CD14-positive monocyte (primary cell): ENCODE data around the gene TMEM232. TPM values are rescaled to one million over a fixed set of nuclear protein-coding genes. Genes with fewer than 3 reads are reported as not detected.

Experiments used
- DNase-seq, 3 donors: peaks; one replicate each; pipeline ENCODE4 v3.0.0-alpha.2; 2011 to 2022
- H2AFZ ChIP-seq: 2 replicates; pipeline ENCODE4 v1.6.0; 2012; ENCODE audit warnings: mild to moderate bottlenecking, low read depth, low read length, inconsistent platforms; ENCODE audit not compliant: insufficient read depth, poor library complexity, severe bottlenecking
- H3K27ac ChIP-seq, 2 donors: 1 replicate in 1 of 2; 2 replicates in 1 of 2; pipeline ENCODE4 v1.5.1; 2012 to 2013; ENCODE audit warnings: low read length in 2 of 2, control low read depth in 1 of 2, inconsistent platforms in 1 of 2, low read depth in 1 of 2, mild to moderate bottlenecking in 1 of 2
- H3K27me3 ChIP-seq, 2 donors: one replicate each; pipeline versions ENCODE4 v1.6.0 to v1.6.1; 2011 to 2013; ENCODE audit warnings: low read length in 2 of 2; ENCODE audit not compliant: control insufficient read depth in 2 of 2, insufficient read depth in 2 of 2
- H3K36me3 ChIP-seq, 2 donors: replicated peaks in 1 of 2; 1 replicate in 1 of 2; 2 replicates in 1 of 2; pipeline versions ENCODE4 v1.5.1 to v1.6.1; 2012 to 2013; ENCODE audit warnings: low read length in 2 of 2, control low read depth in 1 of 2, inconsistent platforms in 1 of 2, mild to moderate bottlenecking in 1 of 2; ENCODE audit not compliant: insufficient read depth in 2 of 2, control insufficient read depth in 1 of 2
- H3K4me1 ChIP-seq, 2 donors: 1 replicate in 1 of 2; 2 replicates in 1 of 2; pipeline versions ENCODE4 v1.5.1 to v1.6.1; 2012 to 2013; ENCODE audit warnings: low read length in 2 of 2, control low read depth in 1 of 2, inconsistent platforms in 1 of 2, mild to moderate bottlenecking in 1 of 2, moderate library complexity in 1 of 2; ENCODE audit not compliant: insufficient read depth in 2 of 2, control insufficient read depth in 1 of 2
- H3K4me2 ChIP-seq: replicated peaks from 2 replicates; pipeline ENCODE3; 2012; ENCODE audit warnings: low read length, moderate library complexity, mild to moderate bottlenecking; ENCODE audit not compliant: poor library complexity, severe bottlenecking; ENCODE audit errors: extremely low read depth
- H3K4me3 ChIP-seq, 3 experiments: fragments of 200-600 bp in 1 of 3; sonication (generic) in 1 of 3; replicated peaks in 1 of 3; 1 replicate in 2 of 3; 2 replicates in 1 of 3; pipeline ENCODE4 v1.5.1; 2011 to 2013; ENCODE audit warnings: low read length in 3 of 3, mild to moderate bottlenecking in 3 of 3, control low read depth in 2 of 3, low read depth in 2 of 3, inconsistent platforms in 1 of 3, moderate library complexity in 1 of 3
- H3K79me2 ChIP-seq: 2 replicates; pipeline ENCODE4 v1.6.0; 2012; ENCODE audit warnings: mild to moderate bottlenecking, control low read depth, inconsistent platforms, low read length, moderate library complexity; ENCODE audit not compliant: insufficient read depth
- H3K9ac ChIP-seq: 2 replicates; pipeline ENCODE4 v1.6.0; 2017; ENCODE audit warnings: low read length, mild to moderate bottlenecking; ENCODE audit not compliant: insufficient read depth, poor library complexity, severe bottlenecking
- H3K9me3 ChIP-seq, 2 donors: replicated peaks in 1 of 2; 1 replicate in 1 of 2; 2 replicates in 1 of 2; pipeline versions ENCODE4 v1.5.1 to v1.6.1; 2012 to 2013; ENCODE audit warnings: low read length in 2 of 2, control low read depth in 1 of 2; ENCODE audit not compliant: control insufficient read depth in 1 of 2, insufficient read depth in 1 of 2
- H4K20me1 ChIP-seq: 2 replicates; pipeline ENCODE4 v1.6.0; 2012; ENCODE audit warnings: mild to moderate bottlenecking, low read length, control low read depth, moderate library complexity; ENCODE audit not compliant: insufficient read depth
- H3K27ac Mint-ChIP-seq, 7 donors: one replicate each; pipeline ENCODE4 v1.8.0; 2020; ENCODE audit warnings: mild to moderate bottlenecking in 7 of 7, mixed read lengths in 7 of 7, moderate library complexity in 6 of 7, inconsistent platforms in 2 of 7
- H3K27me3 Mint-ChIP-seq, 3 donors: one replicate each; pipeline ENCODE4 v1.8.0; 2021 to 2022; ENCODE audit warnings: low read depth in 3 of 3, mild to moderate bottlenecking in 3 of 3, mixed read lengths in 3 of 3, moderate library complexity in 3 of 3, inconsistent platforms in 1 of 3
- H3K36me3 Mint-ChIP-seq, 2 donors: one replicate each; pipeline ENCODE4 v1.8.0; 2020; ENCODE audit warnings: mixed read lengths in 2 of 2, inconsistent platforms in 1 of 2, mild to moderate bottlenecking in 1 of 2
- H3K4me1 Mint-ChIP-seq: one replicate; pipeline ENCODE4 v1.8.0; 2020; ENCODE audit warnings: mild to moderate bottlenecking, mixed read lengths
- H3K4me3 Mint-ChIP-seq, 2 donors: one replicate each; pipeline ENCODE4 v1.8.0; 2020; ENCODE audit warnings: mild to moderate bottlenecking in 2 of 2, mixed read lengths in 2 of 2, moderate library complexity in 1 of 2
- H3K9me3 Mint-ChIP-seq, 7 donors: one replicate each; pipeline ENCODE4 v1.8.0; 2020 to 2022; ENCODE audit warnings: mixed read lengths in 7 of 7, mild to moderate bottlenecking in 6 of 7, moderate library complexity in 6 of 7, inconsistent platforms in 2 of 7
- CTCF ChIP-seq: fragments of 200-600 bp; IDR thresholded peaks from one replicate; pipeline ENCODE4 v1.8.0; 2022; ENCODE audit warnings: antibody characterized with exemption, mild to moderate bottlenecking
- WGBS: methylation state at CpG from one replicate; pipeline ENCODE4 v1.1.5; 2013; ENCODE audit warnings: missing lambda C conversion rate; ENCODE audit not compliant: insufficient coverage; 5-methylcytosine and 5-hydroxymethylcytosine counted together
- intact Hi-C, 2 donors: fragments of 100-400 bp; cut with micrococcal nuclease; formaldehyde crosslinking; loops; one replicate each; pipeline versions ENCODE4 v1.15.0 to v1.15.1; 2023
- polyA plus RNA-seq, 3 donors: library from polyadenylated mRNA; depleted of rRNA in 1 of 3; unstranded in 2 of 3; stranded (reverse) in 1 of 3; fragments of 300-500 nt in 2 of 3; fragments of >200 nt in 1 of 3; fragmentation: Illumina TruSeq in 2 of 3; gene quantifications; 1 replicate in 2 of 3; 2 replicates in 1 of 3; pipeline ENCODE4 v1.2.3, GENCODE V29; 2012 to 2021

Gene TMEM232
- polyA plus RNA-seq, 3 donors, result 0.04 to 1.4 (median 0.59) TPM

- intact Hi-C loops, result no loop called here
- Histone ChIP-seq H3K9ac (no peak overlapping the region), H3K27ac (no peak overlapping the region), H3K4me2 (no peak overlapping the region), H2AFZ (no peak overlapping the region), H3K9me3 (no peaks in the 10 kb centered on the region), H3K79me2 (no peaks in the 10 kb centered on the region), H3K36me3 (peaks cover 71 to 98% of the 10 kb centered on the region in 2 donors), H3K4me1 (no peaks in the 10 kb centered on the region), H3K27me3 (no peaks in the 10 kb centered on the region), H3K4me3 (no peak overlapping the region), H4K20me1 (no peaks in the 10 kb centered on the region)
- no peaks in the 10 kb centered on the region for H3K27me3 Mint-ChIP-seq
- TF ChIP-seq CTCF, result no peak
- no peaks in the 10 kb centered on the region for H3K4me1 Mint-ChIP-seq
- WGBS, result 91% methylated on average over 1 of the region's 1 CpG
- peaks cover 53 to 65% of the 10 kb centered on the region in 2 donors for H3K36me3 Mint-ChIP-seq
- H3K27ac Mint-ChIP-seq, result no peak overlapping the region
- no peak overlapping the region for H3K4me3 Mint-ChIP-seq
- no peak for DNase-seq
- H3K9me3 Mint-ChIP-seq, result no peaks in the 10 kb centered on the region
Observed at GRCh38 chr5:110752953-110753352, 26.5 kb upstream of the TMEM232 start.

- H3K4me1 Mint-ChIP-seq, result no peaks in the 10 kb centered on the region
- peaks cover 0 to 1% (median 0%) of the 10 kb centered on the region in 3 donors for H3K27me3 Mint-ChIP-seq
- intact Hi-C loops, result no loop called here
- no peak overlapping the region for H3K27ac ChIP-seq
- no peaks in the 10 kb centered on the region for H3K4me1 ChIP-seq
- H3K27me3 ChIP-seq, result no peaks in the 10 kb centered on the region
- H3K4me3 Mint-ChIP-seq, result no peak overlapping the region
- H3K9ac ChIP-seq, result no peak overlapping the region
- no peaks in the 10 kb centered on the region for H3K9me3 Mint-ChIP-seq
- TF ChIP-seq CTCF, result no peak
- no peaks in the 10 kb centered on the region for H4K20me1 ChIP-seq
- no peak overlapping the region for H3K27ac Mint-ChIP-seq
- H3K4me2 ChIP-seq, result no peak overlapping the region
- H3K9me3 ChIP-seq, result no peaks in the 10 kb centered on the region
- DNase-seq, result no peak
- no peak overlapping the region for H3K4me3 ChIP-seq
- no peaks in the 10 kb centered on the region for H3K79me2 ChIP-seq
- 56% methylated on average over 2 of the region's 8 CpGs for WGBS
- H3K36me3 Mint-ChIP-seq, result peaks cover 57 to 72% of the 10 kb centered on the region in 2 donors
- H2AFZ ChIP-seq, result no peak overlapping the region
- peaks cover 71 to 96% of the 10 kb centered on the region in 2 donors for H3K36me3 ChIP-seq
Observed at GRCh38 chr5:110751902-110752762, 25.7 kb upstream of the TMEM232 start.
